NCI-H1694 treated with DMSO at 0.1 percent for 48 hours (cell line): Measurements from ENCODE around the gene MPST.
"Not testable (repeated sequence)": the region's sequence is repeated elsewhere in the genome, so short reads cannot be mapped to it uniquely, and the experiment has no call there.

Experiments used
- DNase-seq: peaks from one replicate; lab custom pipeline; 2025; lab: John Stamatoyannopoulos, UW

Gene MPST

DNA sequence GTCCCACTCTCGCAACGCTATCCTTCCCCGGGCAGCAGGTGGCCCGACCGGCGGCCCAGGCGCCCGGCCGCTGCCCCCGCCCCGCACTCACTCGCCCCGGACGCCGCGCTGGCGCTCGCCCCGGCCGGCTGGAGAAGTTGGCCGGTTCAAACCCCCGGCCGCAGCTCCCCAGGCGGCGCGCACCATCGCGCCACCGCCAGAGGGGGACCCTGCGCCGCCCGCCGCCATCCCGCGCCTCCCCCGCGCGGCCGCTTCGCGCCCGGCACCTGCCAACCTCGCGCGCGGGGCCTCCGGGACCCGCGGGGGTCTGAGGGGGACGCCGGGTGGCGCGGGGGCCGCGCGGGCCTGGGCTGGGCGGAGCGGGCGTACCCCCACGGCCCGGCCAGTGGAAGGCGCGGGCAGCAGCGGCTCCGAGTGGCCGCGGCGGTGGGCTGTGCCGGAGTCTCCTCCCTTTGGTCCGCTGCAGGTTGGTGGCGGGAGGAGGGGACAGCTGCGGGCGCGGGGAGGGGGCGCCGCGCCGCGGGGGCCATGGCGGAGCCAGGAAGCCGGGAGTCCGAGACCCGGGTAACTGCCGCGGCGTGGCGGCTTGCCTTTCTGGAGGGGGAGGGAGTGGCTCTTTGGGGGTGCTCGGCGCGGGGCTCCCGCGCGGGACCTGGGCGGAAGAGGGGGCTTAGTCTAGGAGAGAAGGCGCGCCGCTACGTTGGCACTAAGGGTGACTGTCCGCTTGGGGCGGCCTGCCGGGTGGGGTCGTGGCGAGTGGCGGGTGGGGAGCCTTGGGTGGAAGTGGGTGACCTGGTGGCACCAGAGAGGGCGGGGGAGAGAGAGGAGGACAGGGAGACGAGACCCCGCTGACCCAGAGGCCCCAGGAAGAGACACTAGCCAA, at the start of gene MPST, which contains the start of gene TST:
MPST (plus strand) TSS at position 434 of the 883 bp plus-strand sequence; CDS start at position 529, 95 bp downstream.
TST (minus strand) TSS at position 139 of the 883 bp plus-strand sequence. CDS start 715 bp downstream, outside the sequence.
- DNase-seq, result no peak

DNA sequence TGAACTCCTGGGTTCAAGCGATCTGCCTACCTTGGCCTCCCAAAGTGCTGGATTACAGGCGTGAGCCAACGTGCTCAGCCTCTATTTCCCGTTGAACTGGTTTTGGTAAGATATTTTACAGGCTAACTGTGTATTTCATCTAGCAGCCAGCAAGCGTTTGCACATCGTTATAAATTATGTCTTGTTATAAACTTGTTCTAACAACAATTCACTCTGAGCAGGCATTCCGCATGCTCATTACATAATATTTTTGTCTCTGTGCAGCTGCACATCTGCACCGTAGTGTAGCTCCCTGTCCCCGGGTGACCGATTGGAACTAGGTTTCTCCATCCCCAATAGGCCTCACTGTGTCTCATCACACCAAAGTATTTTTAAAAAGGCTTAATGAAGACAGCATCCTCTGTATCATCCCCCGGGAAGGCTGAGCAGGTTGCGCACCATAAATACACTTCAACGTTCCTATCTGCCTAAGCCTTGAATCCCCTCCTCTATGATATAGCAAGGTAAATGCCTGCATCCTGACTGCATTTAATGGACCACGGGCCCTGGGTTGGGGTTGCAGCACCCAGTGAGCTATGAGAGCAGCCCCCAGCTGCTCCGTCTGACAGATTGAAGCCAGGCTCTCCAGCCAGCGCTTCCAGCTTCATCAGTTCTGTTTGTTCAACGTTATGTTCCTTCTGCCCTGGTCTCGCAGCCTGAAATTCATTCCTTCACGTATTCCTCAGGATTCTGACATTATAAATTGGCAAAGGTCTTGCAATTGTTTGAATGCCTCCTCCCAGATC, 48.0 kb upstream of the MPST start:
- DNase-seq, result no peak

DNA sequence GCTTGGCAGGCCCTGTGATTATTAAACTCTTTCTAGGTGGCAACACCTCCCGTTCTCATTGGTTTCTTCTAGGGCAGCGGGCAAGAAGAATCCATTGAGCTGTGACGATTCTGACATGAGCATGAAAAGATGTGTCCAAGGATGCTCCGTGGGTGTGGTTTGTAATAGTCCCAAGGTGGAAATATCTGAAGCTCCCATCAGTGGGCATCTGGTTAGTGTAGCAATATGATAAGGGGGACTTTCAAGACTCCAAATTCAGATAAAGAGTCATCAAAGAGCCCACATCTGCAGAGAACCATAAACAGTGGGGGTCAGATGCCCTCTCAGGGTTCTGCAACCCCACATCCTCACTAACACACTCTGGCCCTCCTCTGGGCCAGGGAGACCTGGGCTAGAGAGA, 42.9 kb upstream of the MPST start:
- no peak for DNase-seq

DNA sequence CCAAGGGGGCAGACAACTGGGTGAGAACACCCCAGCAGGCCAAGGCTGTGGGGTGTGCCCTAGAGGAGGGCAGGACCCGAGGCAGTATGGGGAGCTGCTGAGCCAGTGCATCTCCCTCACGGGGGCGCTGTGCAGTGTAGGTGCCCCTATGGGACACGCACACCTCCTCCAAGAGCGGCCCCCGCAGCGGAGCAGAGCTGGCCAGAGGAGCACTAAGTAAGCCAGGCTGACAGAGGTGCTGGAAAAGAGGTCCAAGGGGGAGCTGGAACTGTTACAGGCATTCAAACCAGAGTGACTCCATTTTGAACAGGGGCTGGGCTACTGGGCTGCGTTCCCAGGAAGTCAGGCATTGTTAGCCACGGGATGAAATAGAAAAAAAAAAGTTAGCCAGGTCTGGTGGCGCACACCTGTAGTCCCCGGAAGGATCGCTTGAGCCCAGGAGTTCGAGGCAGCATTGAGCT, 42.1 kb upstream of the MPST start:
- DNase-seq, result peak; percentile 23

DNA sequence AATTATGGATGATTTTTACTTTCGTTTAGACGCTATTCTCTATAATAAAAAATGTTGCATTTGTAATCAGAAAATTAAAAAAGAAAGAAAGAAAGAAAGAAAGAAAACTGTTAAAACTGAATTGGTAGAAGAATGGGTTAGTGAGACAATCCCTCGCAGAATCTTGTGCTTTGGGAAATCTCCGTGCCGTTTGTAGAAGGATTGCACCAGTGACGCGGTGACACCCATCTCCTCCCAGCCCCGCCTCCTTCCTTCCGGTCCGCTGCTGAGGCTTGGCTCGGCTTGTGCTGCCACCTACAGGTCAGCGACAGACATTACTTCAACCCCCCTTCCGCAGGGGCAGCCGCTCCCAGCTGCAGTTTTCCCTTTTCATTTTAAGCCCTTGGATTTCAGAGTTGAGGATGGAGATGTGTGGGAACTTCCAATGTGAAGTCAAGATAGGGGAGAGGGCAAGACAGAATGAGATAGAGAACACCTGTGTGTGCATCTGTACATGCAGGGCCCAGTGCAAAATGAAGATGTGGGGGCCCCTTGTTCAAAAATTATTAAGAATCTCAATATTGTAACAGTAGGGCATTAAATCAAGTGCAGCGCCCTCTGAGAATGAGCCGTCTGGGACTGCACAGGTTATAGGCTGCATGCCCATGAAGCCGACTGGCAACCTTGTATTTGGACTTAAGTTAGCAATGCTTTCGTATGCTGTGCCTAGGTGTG, 41.4 kb upstream of the MPST start:
- DNase-seq, result peak; percentile 63

DNA sequence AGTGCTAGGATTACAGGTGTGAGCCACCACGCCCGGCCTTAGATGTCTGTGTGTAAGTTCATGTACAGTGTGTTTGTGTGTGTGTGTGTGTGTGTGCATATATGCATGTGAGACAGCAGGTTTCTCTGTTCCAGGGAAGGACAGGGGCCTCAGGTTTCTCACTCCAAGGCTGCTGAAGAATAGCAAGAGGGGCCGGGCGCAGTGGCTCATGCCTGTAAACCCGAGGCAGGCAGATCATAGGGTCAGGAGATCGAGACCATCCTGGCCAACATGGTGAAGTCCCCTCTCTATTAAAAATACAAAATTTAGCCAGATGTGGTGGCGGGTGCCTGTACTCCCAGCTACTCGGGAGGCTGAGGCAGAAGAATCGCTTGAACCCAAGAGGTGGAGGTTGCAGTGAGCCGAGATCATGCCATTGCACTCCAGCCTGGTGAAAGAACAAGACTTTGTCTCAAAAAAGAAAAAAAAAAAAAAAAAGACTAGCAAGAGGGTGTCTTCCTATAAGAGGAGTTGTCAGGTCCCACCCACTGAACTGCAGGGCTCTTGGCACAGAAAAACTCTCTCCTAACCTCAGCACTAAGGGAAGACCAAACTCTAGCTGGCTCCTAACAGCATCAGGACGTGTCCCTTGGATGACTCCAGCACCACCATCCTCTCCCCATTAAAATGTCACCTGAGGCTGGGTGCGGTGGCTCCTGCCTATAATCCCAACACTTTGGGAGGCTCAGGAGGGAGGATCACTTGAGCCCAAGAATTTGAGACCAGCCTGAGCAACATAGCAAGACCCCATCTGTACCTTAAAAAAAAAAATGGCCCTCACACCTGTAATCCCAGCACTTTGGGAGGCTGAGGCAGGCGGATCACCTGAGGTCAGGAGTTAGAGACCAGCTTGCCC, 40.3 kb upstream of the MPST start:
- DNase-seq, result no peak

DNA sequence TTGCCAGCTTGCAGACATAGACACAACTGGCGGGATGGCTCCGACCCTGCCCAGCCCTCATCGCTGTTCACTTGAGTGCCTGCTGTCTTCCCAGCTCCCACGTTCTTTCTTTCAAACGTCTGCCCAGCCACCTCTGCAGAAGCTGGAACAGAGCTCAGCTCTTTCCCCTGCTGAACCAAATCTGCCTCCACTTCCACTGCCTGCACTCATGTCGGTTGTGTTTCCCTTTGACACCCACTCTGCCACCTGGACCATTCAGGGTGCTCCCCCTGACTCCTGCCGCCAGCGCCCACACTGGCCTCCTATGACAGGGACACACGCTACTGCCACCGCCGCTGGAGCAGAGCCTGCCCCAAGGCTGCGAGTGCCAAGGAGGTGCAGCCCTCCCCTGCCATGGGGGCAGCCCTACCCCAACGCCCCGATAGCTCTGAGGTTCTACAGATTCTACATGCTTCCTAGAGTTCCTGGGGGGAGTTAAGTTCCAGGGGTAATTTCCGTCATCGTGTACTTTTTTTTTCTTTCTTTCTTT, 38.2 kb upstream of the MPST start:
- DNase-seq, result no peak

DNA sequence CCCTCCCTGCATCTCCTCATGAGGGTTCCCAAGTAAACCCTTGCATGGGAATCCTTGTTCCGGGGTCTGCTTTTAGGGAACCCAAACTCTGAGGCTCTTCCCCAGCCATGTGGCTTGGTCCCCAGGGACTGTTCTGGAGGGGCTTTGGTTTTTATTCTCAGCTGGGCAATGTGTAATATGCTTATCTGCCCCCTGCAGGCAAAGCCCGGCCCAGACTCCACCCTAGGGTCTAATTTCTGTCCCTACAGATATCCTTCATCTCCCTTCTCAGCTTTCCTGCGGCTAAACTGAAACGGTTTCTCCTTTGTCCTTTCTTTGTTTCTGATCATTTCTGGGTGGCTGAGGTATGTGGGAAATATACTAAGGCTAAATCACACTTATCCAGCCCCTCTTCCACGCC, 37.4 kb upstream of the MPST start:
- DNase-seq, result no peak

DNA sequence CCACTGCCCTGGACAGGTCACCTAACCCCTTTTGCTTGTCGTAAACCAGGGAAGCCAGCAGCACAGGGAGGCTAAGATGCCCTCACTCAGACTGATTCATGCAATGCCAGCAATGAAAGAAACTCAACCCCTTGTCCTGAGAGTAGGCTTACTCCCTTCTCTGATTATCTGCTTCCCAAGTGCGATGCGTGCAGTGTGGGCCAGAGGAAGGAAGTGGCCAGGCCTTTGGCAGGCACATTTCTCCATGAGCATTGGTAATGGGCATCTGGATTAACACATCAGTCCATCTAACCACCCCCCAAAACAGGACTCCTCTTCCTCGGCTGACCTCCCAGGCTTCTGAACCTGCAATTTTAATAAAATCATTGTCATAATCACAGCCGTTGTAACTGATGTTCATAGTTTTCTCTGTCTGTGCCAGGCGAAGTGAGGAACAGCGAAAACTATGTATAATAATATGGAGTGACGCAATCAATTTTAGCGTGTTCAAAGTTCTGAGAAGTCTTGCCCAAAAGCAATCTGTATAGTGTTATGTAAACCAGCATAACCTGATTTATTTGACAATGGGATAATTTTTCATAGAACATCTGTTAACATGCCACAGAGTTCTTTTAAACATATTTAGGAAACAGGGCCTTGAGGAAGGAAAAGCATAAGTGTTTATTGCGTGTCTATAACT, 34.2 kb upstream of the MPST start:
- no peak for DNase-seq

DNA sequence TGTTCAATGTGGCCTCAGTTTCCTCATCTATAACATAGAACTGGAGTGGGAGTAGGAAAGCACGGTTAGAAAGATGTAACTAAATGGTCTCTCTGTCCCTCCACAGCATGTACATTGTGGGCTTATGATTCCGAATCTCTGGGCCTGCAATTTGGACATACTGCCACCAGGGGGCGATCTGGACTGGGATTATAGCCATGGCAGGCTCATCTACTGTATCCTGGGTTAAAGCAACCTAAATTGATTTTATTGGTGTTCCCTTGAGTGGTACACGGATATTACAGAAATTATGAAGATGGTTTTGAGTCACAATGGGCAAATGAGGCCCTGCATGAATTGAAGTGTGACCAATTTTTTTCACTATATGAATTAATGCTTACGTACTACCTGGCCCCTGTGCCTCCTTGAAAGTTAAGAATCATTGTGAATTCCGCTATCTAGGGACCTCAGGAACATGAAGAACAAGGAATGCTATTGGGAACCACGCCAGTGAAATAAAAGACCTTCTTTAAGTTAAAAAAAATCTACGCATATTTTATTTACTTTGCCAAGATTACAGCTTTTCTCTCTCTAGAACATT, 33.2 kb upstream of the MPST start:
- peak; percentile 27 for DNase-seq

DNA sequence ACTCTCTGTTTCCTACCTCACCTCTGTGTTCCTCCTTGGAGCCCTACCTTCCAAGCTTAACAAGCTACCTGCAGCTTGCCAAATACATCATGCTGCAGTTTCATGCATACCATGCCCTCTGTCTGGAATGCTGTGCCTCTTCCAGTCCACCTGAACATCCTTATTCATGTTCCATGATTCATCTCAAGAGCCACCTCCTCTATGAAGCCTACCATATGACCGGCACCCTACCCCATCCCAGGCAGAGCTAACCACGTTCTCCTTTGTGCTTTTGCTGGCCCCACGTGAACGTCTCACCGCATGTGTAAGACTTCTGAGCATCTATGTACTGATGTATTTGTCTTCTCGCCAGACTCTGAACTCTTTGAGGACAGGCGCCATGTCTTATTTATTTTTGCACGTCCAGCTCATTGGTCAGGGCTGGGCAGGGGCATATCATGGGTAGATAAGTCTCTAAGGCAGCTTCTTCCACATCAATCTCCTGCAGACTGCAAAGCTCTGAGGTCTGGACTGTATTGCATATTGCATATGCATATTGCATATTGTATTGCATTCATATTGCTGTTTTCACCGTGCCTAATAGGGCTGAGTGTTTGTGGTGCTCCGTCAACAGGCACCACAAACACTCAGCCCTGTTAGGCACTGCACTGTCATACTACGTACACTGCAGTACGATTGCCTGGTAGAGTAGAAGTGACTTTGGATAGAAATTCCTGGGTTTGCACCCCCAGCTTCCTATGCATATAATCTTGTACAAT, 31.3 kb upstream of the MPST start:
- DNase-seq, result no peak

DNA sequence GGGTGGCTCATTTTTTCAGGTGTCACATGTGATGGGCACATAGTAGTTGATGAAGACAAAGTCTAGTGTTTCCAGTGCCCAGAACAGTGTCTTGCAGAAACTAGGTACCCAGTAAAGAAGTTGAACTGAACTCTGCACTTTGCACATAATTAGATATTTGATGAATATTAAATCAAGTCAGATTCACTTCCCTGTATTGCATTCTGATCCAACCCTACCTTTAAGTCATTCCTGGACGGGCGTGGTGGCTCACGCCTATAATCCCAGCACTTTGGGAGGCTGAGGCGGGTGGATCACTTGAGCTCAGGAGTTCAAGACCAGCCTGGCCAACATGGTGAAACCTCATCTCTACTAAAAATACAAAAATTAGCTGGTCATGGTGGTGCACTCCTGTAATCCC, 30.5 kb upstream of the MPST start:
- DNase-seq, result not testable (repeated sequence)

DNA sequence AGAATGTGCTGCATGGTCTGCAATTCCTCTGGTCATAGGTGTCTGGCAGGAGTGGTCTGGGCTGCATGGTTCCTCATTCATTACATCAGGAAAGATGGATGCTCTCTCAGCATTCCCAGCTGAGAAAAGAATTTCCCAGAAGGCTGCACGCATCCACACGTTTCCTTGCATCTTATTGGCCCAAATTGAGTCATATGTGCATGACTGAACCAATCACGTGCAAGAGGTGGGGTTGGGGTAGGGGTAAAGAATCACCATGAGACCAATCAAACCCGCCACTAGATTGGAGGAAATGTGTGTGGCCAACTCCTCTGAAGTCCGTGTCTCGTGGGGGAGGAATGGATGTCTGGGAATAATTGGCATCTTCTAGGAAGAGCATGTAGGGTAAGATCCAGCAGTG, 29.1 kb upstream of the MPST start:
- DNase-seq, result no peak

DNA sequence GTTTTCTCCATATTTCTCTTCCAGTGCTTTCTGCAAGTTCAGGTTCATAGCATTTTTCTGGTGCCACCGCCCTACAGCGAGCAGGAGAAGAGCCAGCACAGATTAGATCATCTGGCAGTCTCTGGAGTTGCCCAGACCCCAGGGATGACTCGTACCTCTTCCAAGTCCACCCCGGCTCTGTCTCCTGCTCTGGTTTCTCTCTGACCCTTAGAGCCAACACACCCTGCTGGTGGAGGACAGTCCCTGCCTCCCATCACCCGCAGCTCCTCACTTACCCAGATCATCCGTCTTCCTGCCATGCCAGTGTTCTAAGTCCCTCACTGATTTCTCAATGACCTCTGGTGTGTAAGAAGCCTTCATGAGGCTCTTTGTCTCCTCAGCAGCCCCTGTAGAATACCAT, 28.3 kb upstream of the MPST start:
- DNase-seq, result no peak

DNA sequence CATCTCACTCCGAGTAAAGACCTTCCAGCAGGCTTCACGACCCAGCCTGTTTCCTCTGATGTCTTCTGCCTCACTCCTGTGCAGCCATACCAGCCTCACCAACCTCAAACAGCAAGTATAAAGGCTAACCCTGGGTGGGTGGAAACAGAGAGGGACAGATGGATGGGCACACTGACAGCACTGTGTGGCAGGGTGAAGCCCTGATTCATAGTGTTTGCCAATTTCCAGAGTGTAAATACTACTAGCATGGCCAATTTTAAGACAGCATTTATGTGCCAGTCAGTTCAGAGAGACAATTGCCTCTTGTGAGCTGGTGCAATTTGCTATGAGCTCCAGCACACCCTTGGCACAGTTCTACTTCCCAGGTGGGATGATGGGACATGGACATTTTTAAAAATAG, 21.8 kb upstream of the MPST start:
- no peak for DNase-seq

DNA sequence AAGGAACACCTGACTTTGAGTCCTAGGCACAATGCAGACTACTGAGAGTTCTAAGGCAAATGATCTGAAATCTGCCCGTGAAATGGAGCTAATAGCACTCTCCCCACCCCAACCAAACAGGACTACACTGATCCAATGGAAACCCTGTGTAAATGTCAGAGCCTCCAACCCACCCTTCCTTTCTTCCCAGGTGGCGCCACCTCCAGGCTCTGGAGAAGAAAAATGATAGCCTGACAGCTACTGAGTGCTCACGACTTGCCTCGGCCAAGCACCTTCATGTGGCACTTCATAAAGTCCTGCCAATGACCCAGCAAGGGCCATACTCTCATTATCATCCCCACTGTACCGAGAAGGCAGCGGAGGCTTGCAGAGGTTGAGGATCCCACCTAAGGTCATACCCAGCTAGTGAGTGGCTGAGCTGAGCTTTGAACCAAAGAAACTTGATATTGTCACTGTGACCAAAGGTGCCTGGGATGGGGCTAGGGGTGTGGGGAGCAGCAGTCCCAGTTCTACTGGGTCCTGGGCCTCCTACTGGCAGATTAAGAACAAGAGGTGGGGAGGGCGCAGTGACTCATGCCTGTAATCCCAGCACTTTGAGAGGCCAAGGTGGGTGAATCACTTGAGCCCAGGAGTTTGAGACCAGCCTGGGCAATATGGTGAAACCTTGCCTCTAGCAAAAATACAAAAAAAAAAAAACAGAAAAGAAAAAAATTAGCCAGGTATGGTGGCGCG, 20.8 kb upstream of the MPST start:
- DNase-seq, result no peak

DNA sequence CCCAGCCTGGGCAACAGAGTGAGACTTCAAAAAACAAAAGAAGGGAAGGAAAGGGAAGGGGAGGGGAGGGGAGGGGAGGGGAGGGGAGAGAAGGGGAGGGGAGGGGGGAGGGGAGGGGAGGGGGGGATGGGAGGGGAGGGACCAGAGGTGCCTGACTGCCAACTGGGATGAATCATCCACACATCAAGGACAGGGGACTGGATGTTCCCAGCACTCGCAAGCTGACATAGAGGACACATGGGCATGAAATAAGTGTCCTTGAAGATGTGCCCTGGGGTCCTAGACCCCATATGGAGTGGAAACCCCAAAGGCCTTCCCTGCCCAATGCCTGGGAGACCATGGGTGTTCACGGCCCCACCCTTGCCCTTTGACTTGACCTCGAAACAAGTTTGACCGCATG, 20.1 kb upstream of the MPST start:
- no peak for DNase-seq

DNA sequence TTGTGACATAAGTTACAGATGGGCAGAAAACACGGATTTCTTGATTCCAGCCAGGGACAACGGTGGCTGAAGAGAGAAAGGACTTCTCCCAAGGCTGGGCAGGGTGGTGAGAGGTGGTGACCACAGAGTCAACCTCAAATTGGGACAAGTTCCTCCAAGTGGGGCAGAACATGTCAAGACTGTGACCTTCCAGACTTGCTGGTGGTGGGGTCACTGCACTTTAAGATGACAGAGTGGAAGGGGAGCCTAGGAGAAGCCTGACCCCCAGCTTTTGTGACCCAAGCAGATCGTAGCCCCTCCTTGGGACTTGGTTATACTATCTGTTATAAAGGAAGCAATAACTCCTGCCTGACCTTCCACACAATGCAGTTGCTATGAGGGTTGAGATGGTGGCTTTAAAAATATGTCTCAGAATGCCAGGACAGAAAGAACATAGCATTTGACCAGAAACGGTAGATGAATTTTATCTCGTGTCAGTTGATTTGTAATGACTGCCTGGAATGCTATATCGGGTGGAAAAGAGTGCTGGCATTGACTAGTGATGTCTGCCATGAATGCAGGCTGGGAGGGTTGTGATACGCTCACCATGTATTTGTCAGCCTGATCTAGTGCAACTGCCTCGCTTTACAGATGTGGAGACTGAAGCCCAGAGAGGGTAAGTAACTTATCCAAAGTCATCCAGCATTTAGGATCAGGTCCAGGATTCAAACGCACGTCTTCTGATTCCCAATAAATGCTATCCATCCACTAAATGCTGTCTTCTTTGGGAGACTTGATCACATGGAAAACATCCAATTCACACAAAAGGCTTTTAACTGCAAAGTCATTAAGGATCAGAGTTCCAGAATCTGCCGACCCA, 18.6 kb upstream of the MPST start:
- no peak for DNase-seq
